ENCODE data around the gene CLSTN3.

CLSTN3 gene

GRCh38 chr12:7129872-7130691 lies at the start of gene CLSTN3:
CLSTN3 (plus strand) TSS chr12:7130371; CDS start chr12:7130649, 278 bp downstream.
- peak; percentile 51 for DNase-seq

- DNase-seq = no peak
Observed at GRCh38 chr12:7081037-7081436, 49.1 kb upstream of the CLSTN3 start.

GRCh38 chr12:7083125-7083524 lies 47.0 kb upstream of the CLSTN3 start:
- no peak for DNase-seq

GRCh38 chr12:7089196-7089871 lies 40.8 kb upstream of the CLSTN3 start:
- DNase-seq = no peak

- DNase-seq = no peak
Observed at GRCh38 chr12:7090222-7090998, 39.8 kb upstream of the CLSTN3 start.

- DNase-seq = no peak
Observed at GRCh38 chr12:7091171-7091570, 39.0 kb upstream of the CLSTN3 start.

GRCh38 chr12:7091660-7092228 lies 38.4 kb upstream of the CLSTN3 start:
- no peak for DNase-seq

- DNase-seq = peak; percentile 31
Observed at GRCh38 chr12:7092229-7092985, 37.8 kb upstream of the CLSTN3 start, which contains the start of gene C1R. C1R (minus strand) TSS chr12:7092445; CDS start chr12:7092388, 57 bp downstream.

- DNase-seq = no peak
Observed at GRCh38 chr12:7092986-7093460, 37.1 kb upstream of the CLSTN3 start.

- no peak for DNase-seq
Observed at GRCh38 chr12:7093486-7093885, 36.7 kb upstream of the CLSTN3 start.

- DNase-seq = no peak
Observed at GRCh38 chr12:7093892-7094291, 36.3 kb upstream of the CLSTN3 start.

- DNase-seq = no peak
Observed at GRCh38 chr12:7096006-7096932, 33.9 kb upstream of the CLSTN3 start.

GRCh38 chr12:7096979-7097378 lies 33.2 kb upstream of the CLSTN3 start:
- no peak for DNase-seq

- no peak for DNase-seq
Observed at GRCh38 chr12:7099290-7099996, 30.7 kb upstream of the CLSTN3 start.

- DNase-seq = no peak
Observed at GRCh38 chr12:7100239-7100638, 29.9 kb upstream of the CLSTN3 start.

- DNase-seq = no peak
Observed at GRCh38 chr12:7101047-7101693, 29.0 kb upstream of the CLSTN3 start.

- DNase-seq = no peak
Observed at GRCh38 chr12:7101694-7102131, 28.5 kb upstream of the CLSTN3 start.

GRCh38 chr12:7102582-7102981 lies 27.6 kb upstream of the CLSTN3 start:
- no peak for DNase-seq

- no peak for DNase-seq
Observed at GRCh38 chr12:7103837-7104584, 26.2 kb upstream of the CLSTN3 start.

Data from NCI-H1694 treated with DMSO at 0.1 percent for 48 hours (cell line).